ENCODE results near the gene PPP1R3E.
A peak's percentile ranks its signal among the peaks of the same experiment; 100 is the strongest.

PPP1R3E gene

DNA sequence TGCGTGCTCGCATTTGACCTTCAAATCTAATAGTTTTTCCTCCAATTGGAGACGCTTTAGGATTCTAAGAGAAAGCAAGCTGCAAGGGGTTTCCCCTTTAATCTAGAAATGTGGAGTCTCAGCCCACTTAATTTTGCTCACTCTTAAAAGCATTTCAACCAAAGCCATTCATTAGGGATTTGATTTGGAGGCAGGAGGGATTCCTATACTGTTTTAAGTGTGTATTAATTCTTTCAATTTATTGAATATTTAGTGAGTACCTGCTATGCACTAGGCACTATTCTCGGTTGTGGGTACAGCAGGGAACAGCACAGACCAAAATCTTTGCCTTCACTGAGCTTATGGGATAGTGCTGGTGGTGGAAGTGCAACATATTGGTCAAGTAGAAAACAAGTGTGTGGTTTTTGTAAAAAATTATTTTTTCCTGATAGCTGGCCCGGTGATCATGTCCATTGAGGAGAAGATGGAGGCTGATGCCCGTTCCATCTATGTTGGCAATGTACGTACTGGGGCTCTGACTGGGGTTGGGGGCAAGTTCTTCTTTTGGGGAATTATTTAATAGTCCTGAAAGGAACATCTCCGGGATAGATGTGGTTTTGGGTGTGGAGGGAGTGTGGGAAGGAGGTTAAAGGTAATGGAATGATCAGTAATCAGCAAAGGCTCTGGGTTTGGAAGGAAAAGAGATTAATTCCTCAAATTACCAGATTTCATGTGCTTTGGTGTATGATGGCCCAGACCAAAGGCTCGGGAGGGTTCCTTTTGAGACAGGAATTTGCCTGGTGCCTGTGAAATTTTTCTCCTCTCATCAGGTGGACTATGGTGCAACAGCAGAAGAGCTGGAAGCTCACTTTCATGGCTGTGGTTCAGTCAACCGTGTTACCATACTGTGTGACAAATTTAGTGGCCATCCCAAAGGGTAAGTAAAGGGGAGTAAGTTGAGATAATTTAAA lies 20.2 kb upstream of the PPP1R3E start:
- POLR2A ChIA-PET, result interaction anchor here (0.5 to 3.1 kb wide), 8 partner anchors 16 to 58 kb away, joined by 3 to 34 read pairs (median 8); partner anchors contain the start of genes BCL2L2, PPP1R3E and SLC22A17

GRCh38 chr14:23321572-23322547 lies 19.2 kb upstream of the PPP1R3E start:
- DNase-seq (ENCODE audit: low read depth, low spot score), result no peak
- TF ChIP-seq CTCF (IDR thresholded peaks at IDR 0.05; ENCODE audit: insufficient read depth, low read length, missing control alignments), result no peak
- peak overlapping the region; percentile 82 for H3K4me3 ChIP-seq (ENCODE audit: low read depth, low read length)
- ChIA-PET CTCF (interaction anchor here (0.7 to 18.0 kb wide), 24 partner anchors 10 to 253 kb away, joined by 3 to 303 read pairs (median 4); partner anchors contain the start of genes BCL2L2, CMTM5 and SLC22A17), POLR2A (interaction anchor here (0.5 to 3.1 kb wide), 13 partner anchors 11 to 233 kb away, joined by 3 to 34 read pairs (median 6); partner anchors contain the start of genes BCL2L2, HOMEZ, PPP1R3E and SLC22A17)

More for the DNA sequence above, 20.2 kb upstream of the PPP1R3E start:
- DNase-seq (ENCODE audit: low read depth, low spot score), result no peak
- CTCF ChIA-PET, result interaction anchor here (0.7 to 18.0 kb wide), 17 partner anchors 11 to 237 kb away, joined by 3 to 303 read pairs (median 4); partner anchors contain the start of genes BCL2L2, CMTM5 and SLC22A17
- H3K4me3 ChIP-seq (ENCODE audit: low read depth, low read length), result peak overlapping the region; percentile 82
- TF ChIP-seq CTCF (IDR thresholded peaks at IDR 0.05; ENCODE audit: insufficient read depth, low read length, missing control alignments), result no peak

DNA sequence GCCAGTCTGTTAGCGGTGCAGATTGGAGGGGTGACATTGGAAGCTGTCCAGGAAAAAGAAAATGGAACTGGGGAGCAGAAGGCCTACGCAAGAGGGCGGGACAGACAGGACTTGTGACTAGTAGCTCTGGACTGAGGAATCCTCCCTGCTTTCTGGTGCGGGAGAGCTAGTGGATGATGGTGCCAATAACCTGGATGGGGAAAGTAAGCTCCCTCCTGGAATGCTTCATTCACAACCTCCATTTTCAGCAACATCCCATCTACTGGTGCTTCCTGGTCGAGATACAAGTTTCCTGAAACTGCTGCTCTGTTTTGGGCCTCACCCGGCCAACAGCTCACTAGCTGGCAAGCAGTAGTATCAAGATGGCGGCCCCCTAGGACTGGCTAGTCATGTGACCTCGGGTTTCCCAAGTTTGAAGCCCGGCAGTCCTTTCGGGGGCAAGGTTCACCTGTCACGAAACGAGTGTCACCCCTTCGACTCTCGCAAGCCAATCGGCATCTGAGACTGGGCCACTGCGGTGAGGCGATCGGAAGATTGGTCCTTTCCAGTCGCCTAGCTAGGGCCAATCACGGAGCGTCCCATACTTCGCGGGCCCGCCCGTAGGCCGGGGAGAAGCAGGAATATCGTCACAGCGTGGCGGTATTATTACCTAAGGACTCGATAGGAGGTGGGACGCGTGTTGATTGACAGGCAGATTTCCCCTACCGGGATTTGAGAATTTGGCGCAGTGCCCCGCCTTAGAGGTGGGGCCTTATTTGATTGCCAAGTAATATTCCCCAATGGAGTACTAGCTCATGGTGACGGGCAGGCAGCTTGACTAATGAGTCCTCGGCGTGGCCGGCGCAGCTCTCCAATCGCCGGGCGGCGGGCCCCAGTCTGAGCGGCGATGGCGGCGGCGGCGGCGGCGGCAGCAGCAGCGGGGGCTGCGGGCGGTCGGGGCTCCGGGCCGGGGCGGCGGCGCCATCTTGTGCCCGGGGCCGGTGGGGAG lies 18.2 kb upstream of the PPP1R3E start, which contains the start of gene PABPN1:
PABPN1 (plus strand) TSS at position 874 of the 988 bp plus-strand sequence; CDS start at position 887, 13 bp downstream.
- TF ChIP-seq CTCF (IDR thresholded peaks at IDR 0.05; ENCODE audit: insufficient read depth, low read length, missing control alignments), result no peak
- ChIA-PET POLR2A (interaction anchor here (0.9 to 3.1 kb wide), 12 partner anchors 8 to 234 kb away, joined by 3 to 34 read pairs (median 8); partner anchors contain the start of genes BCL2L2, HOMEZ, PPP1R3E and SLC22A17), CTCF (interaction anchor here (0.6 to 18.0 kb wide), 19 partner anchors 8 to 252 kb away, joined by 3 to 303 read pairs (median 4); partner anchors contain the start of gene CMTM5)
- peak; percentile 99 for DNase-seq (ENCODE audit: low read depth, low spot score)
- peak within 1 kb of the TSS; percentile 82 for H3K4me3 ChIP-seq (ENCODE audit: low read depth, low read length)

DNA sequence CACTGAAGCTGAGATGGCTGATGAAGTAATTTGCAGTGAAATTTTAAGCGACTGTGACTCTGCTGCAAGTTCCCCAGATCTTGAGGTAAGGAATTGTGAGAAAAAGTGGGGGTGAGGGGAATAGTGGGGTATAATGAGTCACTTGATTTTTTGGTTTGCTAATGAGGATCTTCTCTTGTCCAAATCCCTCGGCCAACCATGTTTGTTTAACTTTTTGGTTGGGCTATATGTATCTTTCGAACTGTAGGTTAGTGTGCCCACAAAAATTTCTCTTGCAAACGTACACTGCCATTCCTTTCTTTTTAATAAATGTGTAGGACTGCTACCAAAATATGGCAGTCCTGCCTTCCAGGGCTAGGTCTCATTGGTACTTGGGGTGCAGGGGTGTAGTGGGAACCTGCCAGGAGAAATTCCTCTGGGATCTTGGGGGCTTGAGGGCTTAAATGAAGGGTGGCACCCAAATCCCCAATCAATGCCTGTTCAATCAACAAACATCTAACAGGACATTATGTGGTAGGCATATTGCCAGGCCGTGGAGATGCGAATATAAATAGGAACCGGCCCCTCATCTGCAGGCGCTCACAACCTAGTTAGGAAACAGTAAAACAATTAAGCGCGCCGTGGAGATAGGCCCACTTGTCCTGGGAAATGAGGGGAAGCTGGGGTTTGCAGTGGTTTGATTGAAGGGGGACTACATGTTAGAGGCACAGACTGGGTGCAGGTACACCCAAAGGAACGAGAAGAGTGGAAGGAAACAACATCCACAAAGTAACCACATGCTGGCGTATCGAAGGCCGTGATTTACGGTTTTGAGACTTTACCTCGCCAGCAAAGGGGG lies 17.3 kb upstream of the PPP1R3E start:
- ChIA-PET CTCF (interaction anchor here (0.8 to 18.0 kb wide), 13 partner anchors 7 to 240 kb away, joined by 3 to 303 read pairs (median 4); partner anchors contain the start of genes CMTM5 and PPP1R3E), POLR2A (interaction anchor here (0.9 to 3.1 kb wide), 6 partner anchors 9 to 46 kb away, joined by 5 to 34 read pairs (median 20); partner anchors contain the start of genes BCL2L2, PPP1R3E and SLC22A17)

More for the DNA sequence above, 17.3 kb upstream of the PPP1R3E start:
- peak overlapping the region; percentile 54 for H3K4me3 ChIP-seq (ENCODE audit: low read depth, low read length)
- no peak for TF ChIP-seq CTCF (IDR thresholded peaks at IDR 0.05; ENCODE audit: insufficient read depth, low read length, missing control alignments)
- no peak for DNase-seq (ENCODE audit: low read depth, low spot score)
